Esophagus squamous epithelium (tissue), 4 donors: ENCODE measurements around the gene BCL7A.

ENCODE experiments used
- CTCF ChIP-seq, 6 experiments: fragments of 450-650 bp in 4 of 6; fragments of 200-600 bp in 2 of 6; sonication (generic) in 2 of 6; IDR thresholded peaks; one replicate each; pipeline ENCODE4 v1.5.1; 2016 to 2019; ENCODE audit warnings: antibody characterized with exemption in 6 of 6, mild to moderate bottlenecking in 4 of 6, moderate library complexity in 4 of 6
- POLR2A ChIP-seq, 4 donors: fragments of 450-650 bp; IDR thresholded peaks; one replicate each; pipeline ENCODE4 v1.6.1; 2017; ENCODE audit warnings: antibody characterized with exemption in 4 of 4, mild to moderate bottlenecking in 4 of 4, moderate library complexity in 3 of 4

DNA sequence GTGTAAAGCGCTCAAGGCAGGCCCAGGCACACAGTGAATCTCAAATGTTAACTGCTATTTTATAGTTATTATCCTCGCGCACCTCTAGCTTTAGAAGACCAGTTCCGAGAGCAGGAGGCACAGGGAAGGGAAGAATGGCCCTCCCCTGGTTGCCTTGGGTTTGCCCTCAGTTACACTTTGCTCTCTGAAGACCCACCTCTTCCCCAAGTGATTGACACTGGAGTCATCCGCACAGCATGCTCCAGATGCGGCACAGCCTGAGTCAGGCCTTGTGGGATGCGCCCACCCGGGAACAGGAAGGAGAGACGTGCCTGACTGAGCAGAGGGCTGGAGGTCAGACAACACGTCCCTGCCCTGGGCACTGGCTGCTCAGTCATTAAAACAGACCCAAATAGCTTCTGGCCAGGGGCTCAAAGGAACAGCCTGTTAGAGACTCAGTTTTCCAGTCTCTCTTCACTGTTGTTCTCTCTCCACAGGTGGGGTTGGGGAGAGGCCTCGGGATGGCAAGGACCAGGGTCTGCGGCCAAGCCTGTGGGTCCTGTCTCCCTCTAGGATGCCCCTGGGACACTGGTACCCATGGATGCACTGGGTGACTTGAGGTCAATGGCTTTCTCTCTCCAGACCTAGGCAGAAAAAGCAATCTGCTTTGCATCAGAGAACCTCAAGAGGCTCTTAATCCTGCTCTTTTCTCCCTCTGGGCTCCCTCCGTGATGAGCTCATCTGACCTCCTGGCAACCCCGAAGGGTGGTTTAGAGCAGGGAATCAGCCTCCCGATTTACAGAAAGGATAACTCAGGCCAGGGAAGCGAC lies 43.3 kb downstream of the BCL7A start:
- no peak for TF ChIP-seq CTCF (IDR thresholded peaks at IDR 0.05)
- no peak for TF ChIP-seq POLR2A (IDR thresholded peaks at IDR 0.05)
